GM18907 (cell line): Measurements from ENCODE around the gene CT45A10.
"Not testable (repeated sequence)": the region's sequence is repeated elsewhere in the genome, so short reads cannot be mapped to it uniquely, and the experiment has no call there.

Experiments used
- ATAC-seq: cut with Tn5 transposase; IDR thresholded peaks from one replicate; pipeline ENCODE4 v1.9.1; 2021; ENCODE audit warnings: mild to moderate bottlenecking, moderate library complexity; ENCODE audit not compliant: unreplicated experiment

Gene CT45A10

GRCh38 chrX:135893294-135893817 lies at the start of gene CT45A10, which contains the start of gene SAGE1:
CT45A10 (minus strand) TSS chrX:135893444; CDS start chrX:135885344, 8,100 bp downstream.
SAGE1 (plus strand) TSS chrX:135893716; CDS start chrX:135896243, 2,527 bp downstream.
- no peak for ATAC-seq

GRCh38 chrX:135931644-135932487 lies 38.6 kb upstream of the CT45A10 start:
- ATAC-seq, result peak; percentile 77

GRCh38 chrX:135927897-135928296 lies 34.7 kb upstream of the CT45A10 start:
- ATAC-seq, result no peak

- ATAC-seq, result no peak
These were observed 30.1 kb upstream of the CT45A10 start for GRCh38 chrX:135923353-135923752.

GRCh38 chrX:135920516-135920915 lies 27.3 kb upstream of the CT45A10 start:
- not testable (repeated sequence) for ATAC-seq

GRCh38 chrX:135914404-135914803 lies 21.2 kb upstream of the CT45A10 start:
- ATAC-seq, result no peak

- ATAC-seq, result no peak
These were observed 17.0 kb upstream of the CT45A10 start for GRCh38 chrX:135910251-135910650.

- ATAC-seq, result no peak
These were observed 463 bp downstream of the CT45A10 start for GRCh38 chrX:135892781-135893180.

- ATAC-seq, result no peak
These were observed 3.1 kb downstream of the CT45A10 start for GRCh38 chrX:135890087-135890585.

GRCh38 chrX:135888976-135889375 lies 4.3 kb downstream of the CT45A10 start:
- not testable (repeated sequence) for ATAC-seq

- ATAC-seq, result not testable (repeated sequence)
These were observed 5.0 kb downstream of the CT45A10 start for GRCh38 chrX:135888230-135888629.

- not testable (repeated sequence) for ATAC-seq
These were observed 10.5 kb downstream of the CT45A10 start for GRCh38 chrX:135882741-135883140.

GRCh38 chrX:135871712-135872111 lies 21.5 kb downstream of the CT45A10 start, which contains the start of gene CT45A9:
CT45A9 (minus strand) TSS chrX:135871812; CDS start chrX:135868061, 3,751 bp downstream.
- not testable (repeated sequence) for ATAC-seq

- ATAC-seq, result not testable (repeated sequence)
These were observed 38.8 kb downstream of the CT45A10 start, which contains the start of gene CT45A8 for GRCh38 chrX:135854438-135854837. CT45A8 (minus strand) TSS chrX:135854538; CDS start chrX:135850783, 3,755 bp downstream.

- ATAC-seq, result not testable (repeated sequence)
These were observed 56.1 kb downstream of the CT45A10 start, which contains the start of gene CT45A7 for GRCh38 chrX:135837180-135837579. CT45A7 (minus strand) TSS chrX:135837280; CDS start chrX:135833533, 3,747 bp downstream.
